ENCODE measurements around the gene AGBL3. TPM values are rescaled to one million over a fixed set of nuclear protein-coding genes. Genes with fewer than 3 reads are reported as not detected.

AGBL3 gene
- total RNA-seq, 4 donors from 2014 or later: 0.29 to 12.5 (median 5.3) TPM

GRCh38 chr7:134941185-134941900, 45.0 kb upstream of the AGBL3 start:
- Histone ChIP-seq H3K27ac (peak overlapping the region; percentile 51 to 69), H3K4me1 (no peaks in the 10 kb centered on the region), H3K9me3 (no peaks in the 10 kb centered on the region), H3K36me3 (no peaks in the 10 kb centered on the region), H3K4me3 (no peak overlapping the region), H3K27me3 (no peaks in the 10 kb centered on the region)
- intact Hi-C loops (cut with DNase I; ENCODE audit: low total_unique reads): no loop called here
- DNase-seq: peak in 1 of 2 donors; percentile 39
- TF ChIP-seq CTCF (IDR thresholded peaks at IDR 0.05): no peak
- TF ChIP-seq POLR2A (IDR thresholded peaks at IDR 0.05): no peak

- Histone ChIP-seq H3K9me3 (no peaks in the 10 kb centered on the region), H3K4me1 (no peaks in the 10 kb centered on the region), H3K27me3 (no peaks in the 10 kb centered on the region), H3K4me3 (no peak overlapping the region), H3K36me3 (no peaks in the 10 kb centered on the region), H3K27ac (peak overlapping the region; percentile 51 to 69)
- intact Hi-C loops (cut with DNase I; ENCODE audit: low total_unique reads): no loop called here
- TF ChIP-seq CTCF (IDR thresholded peaks at IDR 0.05) (no peak), POLR2A (IDR thresholded peaks at IDR 0.05) (no peak)
- DNase-seq: no peak
Observed at GRCh38 chr7:134941952-134942351, 44.4 kb upstream of the AGBL3 start.

GRCh38 chr7:134942690-134943466, 43.4 kb upstream of the AGBL3 start:
- no peak overlapping the region for H3K4me3 ChIP-seq
- no peak for DNase-seq
- no peak for TF ChIP-seq CTCF (IDR thresholded peaks at IDR 0.05)
- TF ChIP-seq POLR2A (IDR thresholded peaks at IDR 0.05): no peak
- H3K27ac ChIP-seq: peak overlapping the region in 1 of 2 donors; percentile 69
- H3K36me3 ChIP-seq: no peaks in the 10 kb centered on the region
- H3K4me1 ChIP-seq: no peaks in the 10 kb centered on the region
- H3K27me3 ChIP-seq: no peaks in the 10 kb centered on the region
- H3K9me3 ChIP-seq: no peaks in the 10 kb centered on the region
- intact Hi-C loops (cut with DNase I; ENCODE audit: low total_unique reads): no loop called here

- DNase-seq: no peak
- peak overlapping the region in 1 of 2 donors; percentile 32 for H3K27ac ChIP-seq
- H3K9me3 ChIP-seq: no peaks in the 10 kb centered on the region
- intact Hi-C loops (cut with DNase I; ENCODE audit: low total_unique reads): no loop called here
- H3K4me3 ChIP-seq: no peak overlapping the region
- TF ChIP-seq POLR2A (IDR thresholded peaks at IDR 0.05) (no peak), CTCF (IDR thresholded peaks at IDR 0.05) (peak in 2 of 4 experiments; percentile 25 to 33)
- no peaks in the 10 kb centered on the region for H3K27me3 ChIP-seq
- H3K4me1 ChIP-seq: no peaks in the 10 kb centered on the region
- no peaks in the 10 kb centered on the region for H3K36me3 ChIP-seq
Observed at GRCh38 chr7:134943785-134944400, 42.4 kb upstream of the AGBL3 start.

GRCh38 chr7:134945691-134946090, 40.6 kb upstream of the AGBL3 start:
- intact Hi-C loops (cut with DNase I; ENCODE audit: low total_unique reads): no loop called here
- H3K36me3 ChIP-seq: no peaks in the 10 kb centered on the region

More at GRCh38 chr7:134945691-134946090, 40.6 kb upstream of the AGBL3 start:
- Histone ChIP-seq H3K9me3 (no peaks in the 10 kb centered on the region), H3K27ac (peak overlapping the region in 1 of 2 donors; percentile 27), H3K27me3 (no peaks in the 10 kb centered on the region), H3K4me3 (no peak overlapping the region), H3K4me1 (no peaks in the 10 kb centered on the region)
- no peak for DNase-seq
- no peak for TF ChIP-seq POLR2A (IDR thresholded peaks at IDR 0.05)
- TF ChIP-seq CTCF (IDR thresholded peaks at IDR 0.05): no peak

Measured in uterus (tissue), 4 donors.